ENCODE data around the gene SLC16A11.
"Not testable (repeated sequence)": the region's sequence is repeated elsewhere in the genome, so short reads cannot be mapped to it uniquely, and the experiment has no call there.

The SLC16A11 gene

DNA sequence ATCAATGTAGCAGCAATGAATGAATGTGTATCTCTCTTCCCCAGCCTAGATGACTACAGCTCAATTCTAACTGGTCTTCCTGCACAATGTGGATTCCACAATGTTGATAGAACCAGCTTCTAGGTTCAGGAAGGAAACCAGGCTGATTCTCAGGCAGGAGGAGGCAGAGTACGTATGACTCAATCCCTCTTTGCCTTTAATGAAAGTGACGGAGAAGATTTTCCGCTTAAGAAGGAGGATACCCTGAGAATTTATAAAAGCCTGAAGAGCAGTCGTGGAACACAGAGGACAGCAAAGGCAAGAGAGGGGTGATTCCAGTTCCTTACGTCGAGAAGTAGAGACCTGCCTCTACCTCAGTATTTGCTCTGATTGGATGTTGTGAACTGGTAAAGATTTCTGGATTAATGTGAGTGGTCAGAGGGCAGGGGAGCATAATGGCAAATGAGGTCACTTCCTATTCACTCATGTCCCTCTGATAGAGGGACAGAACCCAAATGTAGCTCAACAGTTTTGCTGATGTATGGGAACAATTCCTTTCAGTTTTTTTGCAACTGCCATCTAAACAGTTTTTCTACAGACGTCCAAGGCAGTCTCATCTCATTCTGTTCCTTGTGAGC lies 15.0 kb upstream of the SLC16A11 start:
- DNase-seq (ENCODE audit: low spot score), result no peak

DNA sequence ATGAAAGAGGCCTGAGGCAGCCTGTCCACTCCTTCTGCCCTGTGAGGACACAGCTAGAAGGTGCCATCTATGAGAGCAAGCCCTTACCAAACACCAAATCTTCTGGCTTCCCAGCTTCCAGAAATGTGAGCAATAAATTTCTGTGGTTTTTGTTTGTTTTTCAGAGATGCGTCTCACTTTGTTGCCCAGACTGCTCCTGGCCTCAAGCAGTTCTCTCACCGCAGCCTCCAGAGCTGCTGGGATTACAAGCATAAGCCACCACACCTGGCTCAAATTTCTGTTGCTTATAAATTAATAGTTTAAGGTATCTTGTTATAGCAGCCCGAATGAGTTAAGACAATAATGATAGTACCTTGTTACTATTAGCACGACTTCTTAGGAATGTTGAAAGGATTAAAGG lies 12.5 kb upstream of the SLC16A11 start:
- no peak for DNase-seq (ENCODE audit: low spot score)

DNA sequence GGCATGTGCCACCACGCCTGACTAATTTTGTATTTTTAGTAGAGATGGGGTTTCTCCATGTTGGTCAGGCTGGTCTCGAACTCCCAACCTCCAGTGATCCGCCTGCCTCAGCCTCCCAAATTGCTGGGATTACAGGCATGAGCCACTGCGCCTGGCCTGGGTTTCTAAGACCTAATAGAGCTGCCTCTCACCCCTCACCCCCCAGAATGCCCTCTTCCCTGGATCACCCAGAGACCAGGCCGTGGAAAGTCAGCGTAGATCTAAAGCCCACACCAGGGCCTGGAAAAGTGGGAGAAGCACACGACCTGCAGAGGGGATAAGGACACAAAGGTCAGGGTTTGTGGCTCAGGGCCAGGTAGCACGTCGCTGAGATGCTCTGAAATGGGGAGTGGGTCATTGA lies 6.7 kb upstream of the SLC16A11 start:
- DNase-seq (ENCODE audit: low spot score), result not testable (repeated sequence)

DNA sequence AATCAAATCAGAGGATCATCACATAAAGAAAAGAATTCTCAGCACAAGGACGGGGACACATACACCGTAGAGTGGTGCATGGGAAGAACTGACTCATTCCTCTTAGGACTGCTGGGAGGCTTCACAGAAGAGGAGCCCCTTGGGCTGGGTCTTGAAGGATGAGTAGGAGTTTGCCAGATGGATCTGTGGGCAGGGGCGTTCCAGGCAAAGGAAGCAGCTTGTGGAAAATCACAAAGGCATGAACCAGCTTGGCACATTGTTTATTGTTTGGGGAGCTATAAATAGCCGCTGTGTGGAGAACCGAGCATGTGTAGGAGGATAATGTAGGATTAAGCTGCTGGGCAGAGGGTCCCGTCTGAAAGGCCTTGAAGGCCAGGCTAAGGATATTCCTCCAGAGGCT lies 5.1 kb upstream of the SLC16A11 start:
- DNase-seq (ENCODE audit: low spot score), result no peak

DNA sequence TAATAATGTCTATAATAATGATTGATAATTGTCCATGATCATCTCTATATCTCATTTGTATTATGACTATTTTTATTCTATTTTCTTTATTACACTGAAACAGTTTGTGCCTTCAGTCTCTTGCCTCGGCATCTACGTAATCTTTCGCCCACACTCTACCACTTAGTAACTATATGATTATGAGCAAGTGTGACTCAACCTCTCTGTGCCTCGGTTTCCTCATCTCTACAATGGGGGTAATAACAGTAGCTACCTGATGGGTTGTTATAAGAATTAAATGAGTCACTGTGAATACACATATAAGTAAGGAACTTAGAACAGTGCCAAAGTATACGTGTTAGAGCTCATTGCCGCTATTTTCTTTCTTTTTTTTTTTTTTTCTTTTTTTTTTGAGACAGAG lies 3.7 kb upstream of the SLC16A11 start:
- no peak for DNase-seq (ENCODE audit: low spot score)

DNA sequence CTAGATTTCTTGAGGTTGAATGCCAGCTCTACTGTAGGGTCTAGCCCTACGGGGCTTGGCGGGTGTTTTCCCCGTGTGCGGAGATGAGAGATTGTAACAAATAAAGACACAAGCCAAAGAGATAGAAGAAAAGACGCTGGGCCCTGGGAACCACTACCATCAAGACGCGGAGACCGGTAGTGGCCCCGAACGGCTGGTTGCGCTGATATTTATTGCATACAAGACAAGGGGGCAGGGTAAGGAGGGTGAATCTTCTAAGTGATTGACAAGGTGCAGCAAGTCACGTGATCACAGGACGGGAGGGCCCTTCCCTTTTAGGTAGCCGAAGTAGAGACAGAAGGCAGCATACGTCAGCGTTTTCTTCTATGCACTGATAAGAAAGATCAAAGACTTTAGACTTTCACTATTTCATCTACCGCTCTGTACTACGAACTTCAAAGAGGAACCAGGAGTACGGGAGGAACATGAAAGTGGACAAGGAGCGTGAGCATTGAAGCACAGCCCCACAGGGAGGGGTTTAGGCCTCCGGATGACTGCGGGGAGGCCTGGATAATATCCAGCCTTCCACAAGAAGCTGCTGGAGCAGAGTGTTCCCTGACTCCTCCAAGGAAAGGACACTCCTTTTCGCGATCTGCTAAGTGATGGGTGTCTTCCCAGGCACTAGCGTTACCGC lies 3.0 kb upstream of the SLC16A11 start:
- DNase-seq (ENCODE audit: low spot score), result not testable (repeated sequence)

DNA sequence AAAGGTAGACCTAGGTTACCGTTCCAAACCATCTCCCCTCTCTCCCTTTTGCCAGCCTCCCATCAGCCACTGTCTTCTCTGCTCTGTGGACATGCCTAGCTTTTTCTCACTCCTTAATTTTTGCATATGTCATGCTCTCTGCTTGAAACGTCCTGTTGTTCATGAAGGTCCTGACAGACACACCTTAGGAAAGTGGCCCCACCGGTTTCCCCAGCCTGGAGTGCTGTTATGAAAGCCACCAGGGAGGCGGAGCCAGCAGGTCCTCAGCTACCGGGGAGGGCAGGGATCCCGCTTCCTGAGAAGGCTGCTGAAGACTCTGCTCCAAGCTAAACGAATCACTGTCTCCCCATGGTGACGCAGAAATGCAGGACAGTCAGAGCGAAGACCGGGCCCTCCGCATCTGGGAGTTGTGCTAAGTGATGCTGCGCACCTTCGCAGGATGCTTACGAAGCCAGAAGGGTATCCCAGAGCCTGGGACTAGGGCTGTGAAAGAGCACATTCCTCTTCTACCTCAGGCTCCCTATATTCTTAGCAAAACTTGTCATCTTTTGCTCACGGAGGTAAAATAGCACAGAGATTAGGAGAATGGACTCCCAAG lies 2.3 kb upstream of the SLC16A11 start:
- no peak for DNase-seq (ENCODE audit: low spot score)

DNA sequence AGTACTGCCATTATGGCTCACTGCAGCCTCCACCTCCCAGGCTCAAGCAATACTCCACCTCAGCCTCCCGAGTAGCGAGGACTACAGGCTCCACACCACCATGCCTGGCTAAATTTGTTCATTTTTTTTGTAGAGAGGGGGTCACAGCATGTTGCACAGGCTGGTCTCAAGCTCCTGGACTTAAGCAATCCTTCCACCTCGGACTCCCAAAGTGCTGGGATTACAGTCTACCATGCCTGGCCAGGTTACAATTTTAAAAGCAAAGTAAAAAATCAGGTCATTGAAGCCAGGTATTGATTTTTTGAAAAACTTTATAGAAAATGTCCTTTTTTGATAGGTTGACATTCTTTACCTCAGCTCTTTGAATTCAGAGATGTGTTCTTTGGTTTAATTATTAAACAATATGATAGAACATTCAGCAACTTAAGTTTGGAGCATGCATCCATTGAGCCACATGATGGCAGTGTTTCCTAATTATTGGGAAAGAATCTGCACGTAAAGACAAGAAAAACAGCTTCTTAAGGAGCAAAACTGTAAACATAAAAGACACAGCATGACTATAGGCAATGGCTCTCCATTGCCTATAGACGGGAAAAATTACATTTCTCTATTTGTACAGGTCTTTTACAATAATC lies 1.7 kb upstream of the SLC16A11 start:
- DNase-seq (ENCODE audit: low spot score), result peak; percentile 62

DNA sequence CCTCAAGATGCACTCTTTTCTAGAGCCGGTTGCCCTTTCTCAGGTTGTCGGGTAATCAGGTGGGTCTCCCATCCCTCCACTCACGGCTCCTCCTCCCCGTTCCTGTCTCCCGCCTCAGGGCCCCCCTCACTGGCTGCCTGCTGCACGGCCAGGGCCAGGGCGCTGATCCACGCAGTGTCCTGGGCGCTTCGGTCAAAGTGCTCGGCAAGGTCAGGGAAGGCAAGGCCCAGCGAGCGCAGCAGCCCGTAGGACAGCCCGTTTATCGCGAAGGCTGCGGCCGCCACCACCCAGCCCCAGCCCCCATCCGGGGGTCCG lies 753 bp downstream of the SLC16A11 start:
- DNase-seq (ENCODE audit: low spot score), result no peak

DNA sequence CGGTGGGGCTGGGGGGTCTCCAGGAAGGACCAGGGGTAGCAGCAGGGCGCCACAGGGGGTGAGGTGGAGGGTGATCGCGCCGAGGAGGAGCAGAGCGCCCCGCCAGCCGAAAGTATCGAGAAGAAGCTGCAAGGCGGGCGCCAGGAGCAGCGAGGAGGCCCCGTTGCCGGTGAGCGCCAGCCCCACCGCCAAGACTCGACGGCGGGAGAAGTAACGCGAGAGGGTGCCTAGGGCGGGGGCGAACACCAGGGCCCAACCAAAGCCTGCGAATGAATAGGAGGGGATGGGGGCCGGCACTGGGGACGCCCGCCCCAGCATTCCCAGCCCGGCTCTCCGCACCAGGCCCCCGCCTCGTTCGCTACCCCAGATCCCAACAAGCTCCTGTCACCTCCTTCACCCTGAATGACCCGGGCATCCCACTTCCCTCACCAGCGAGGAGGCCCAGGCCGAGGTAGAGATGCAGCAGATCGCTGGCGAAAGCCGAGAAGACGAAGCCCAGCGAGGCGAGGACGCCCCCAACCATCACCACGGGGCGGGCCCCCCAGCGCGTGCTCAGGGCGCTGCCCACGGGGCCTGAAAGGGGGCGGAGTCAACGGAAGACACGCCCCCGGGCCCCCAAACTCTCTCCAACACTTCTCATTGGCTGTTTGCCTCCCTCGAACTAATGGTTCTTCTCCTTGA lies 1.3 kb downstream of the SLC16A11 start:
- DNase-seq (ENCODE audit: low spot score), result no peak

DNA sequence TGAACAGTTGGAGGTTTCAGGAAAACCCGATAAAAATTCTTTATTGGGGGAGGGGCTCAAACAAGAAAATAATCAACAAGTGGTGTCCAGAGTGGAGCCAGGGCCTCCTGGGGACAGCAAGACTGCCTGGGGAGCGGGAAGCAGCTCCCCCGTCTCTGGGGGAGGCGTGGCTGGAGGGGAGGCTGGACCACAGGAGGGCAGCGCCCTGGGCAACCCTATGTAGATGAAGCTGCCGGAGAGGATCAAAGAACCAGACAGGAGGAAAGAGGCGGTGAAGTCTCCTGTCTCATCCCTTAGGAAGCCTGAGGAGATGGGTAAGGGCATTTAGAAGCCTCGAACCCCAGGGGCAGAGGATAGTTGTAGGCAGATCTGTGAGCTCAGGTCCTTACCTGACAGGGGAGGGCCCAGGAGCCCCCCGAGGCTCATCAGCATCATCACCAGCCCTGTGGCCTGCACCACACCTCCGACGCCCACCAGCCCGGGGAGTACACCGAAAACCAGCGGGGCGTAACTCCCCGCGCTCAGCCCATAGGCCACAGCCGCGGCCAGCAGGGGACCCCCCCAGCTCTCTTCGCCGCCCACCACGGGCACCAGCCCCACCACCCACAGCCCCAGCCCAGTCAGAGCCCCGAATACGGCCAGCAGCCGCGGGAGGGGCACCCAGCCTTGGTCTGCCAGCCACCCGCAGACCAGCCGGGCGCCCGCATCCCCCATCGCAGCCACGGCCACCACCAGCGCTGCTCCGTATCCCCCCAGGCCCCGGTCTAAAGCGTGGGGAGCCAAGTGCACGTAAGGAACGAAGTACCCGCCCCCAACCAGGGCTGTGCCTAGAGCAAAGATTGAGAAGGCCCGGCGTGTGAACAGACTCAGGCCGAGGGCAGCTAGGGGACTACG lies 2.0 kb downstream of the SLC16A11 start:
- DNase-seq (ENCODE audit: low spot score), result no peak

DNA sequence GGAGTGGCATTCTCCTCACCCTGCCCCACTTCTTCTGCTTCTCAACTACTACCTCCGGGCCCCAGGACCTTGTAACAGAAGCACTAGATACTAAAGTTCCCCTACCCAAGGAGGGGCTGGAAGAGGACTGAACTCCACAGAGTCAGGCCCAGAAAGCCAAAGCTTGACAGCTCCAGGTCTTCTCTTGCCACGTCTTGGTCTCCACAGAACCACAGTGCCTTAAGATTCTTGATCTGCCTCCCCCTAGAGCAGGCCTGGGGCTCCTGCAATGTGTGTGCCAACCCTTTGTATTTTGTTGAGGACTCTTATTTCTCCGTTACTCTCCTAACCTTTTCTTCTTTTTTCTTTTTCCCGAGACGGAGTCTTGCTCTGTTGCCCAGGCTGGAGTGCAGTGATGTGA lies 4.1 kb downstream of the SLC16A11 start:
- no peak for DNase-seq (ENCODE audit: low spot score)

DNA sequence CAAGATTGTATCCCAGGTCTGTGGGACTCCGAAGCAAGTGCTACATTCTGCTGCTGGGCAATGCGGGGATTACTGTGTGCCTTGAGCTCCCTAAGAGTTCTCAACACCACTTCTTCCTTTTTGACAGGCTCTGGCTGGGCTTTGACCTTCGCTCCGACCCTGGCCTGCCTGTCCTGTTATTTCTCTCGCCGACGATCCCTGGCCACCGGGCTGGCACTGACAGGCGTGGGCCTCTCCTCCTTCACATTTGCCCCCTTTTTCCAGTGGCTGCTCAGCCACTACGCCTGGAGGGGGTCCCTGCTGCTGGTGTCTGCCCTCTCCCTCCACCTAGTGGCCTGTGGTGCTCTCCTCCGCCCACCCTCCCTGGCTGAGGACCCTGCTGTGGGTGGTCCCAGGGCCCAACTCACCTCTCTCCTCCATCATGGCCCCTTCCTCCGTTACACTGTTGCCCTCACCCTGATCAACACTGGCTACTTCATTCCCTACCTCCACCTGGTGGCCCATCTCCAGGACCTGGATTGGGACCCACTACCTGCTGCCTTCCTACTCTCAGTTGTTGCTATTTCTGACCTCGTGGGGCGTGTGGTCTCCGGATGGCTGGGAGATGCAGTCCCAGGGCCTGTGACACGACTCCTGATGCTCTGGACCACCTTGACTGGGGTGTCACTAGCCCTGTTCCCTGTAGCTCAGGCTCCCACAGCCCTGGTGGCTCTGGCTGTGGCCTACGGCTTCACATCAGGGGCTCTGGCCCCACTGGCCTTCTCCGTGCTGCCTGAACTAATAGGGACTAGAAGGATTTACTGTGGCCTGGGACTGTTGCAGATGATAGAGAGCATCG lies 5.6 kb downstream of the SLC16A11 start:
- DNase-seq (ENCODE audit: low spot score), result no peak

DNA sequence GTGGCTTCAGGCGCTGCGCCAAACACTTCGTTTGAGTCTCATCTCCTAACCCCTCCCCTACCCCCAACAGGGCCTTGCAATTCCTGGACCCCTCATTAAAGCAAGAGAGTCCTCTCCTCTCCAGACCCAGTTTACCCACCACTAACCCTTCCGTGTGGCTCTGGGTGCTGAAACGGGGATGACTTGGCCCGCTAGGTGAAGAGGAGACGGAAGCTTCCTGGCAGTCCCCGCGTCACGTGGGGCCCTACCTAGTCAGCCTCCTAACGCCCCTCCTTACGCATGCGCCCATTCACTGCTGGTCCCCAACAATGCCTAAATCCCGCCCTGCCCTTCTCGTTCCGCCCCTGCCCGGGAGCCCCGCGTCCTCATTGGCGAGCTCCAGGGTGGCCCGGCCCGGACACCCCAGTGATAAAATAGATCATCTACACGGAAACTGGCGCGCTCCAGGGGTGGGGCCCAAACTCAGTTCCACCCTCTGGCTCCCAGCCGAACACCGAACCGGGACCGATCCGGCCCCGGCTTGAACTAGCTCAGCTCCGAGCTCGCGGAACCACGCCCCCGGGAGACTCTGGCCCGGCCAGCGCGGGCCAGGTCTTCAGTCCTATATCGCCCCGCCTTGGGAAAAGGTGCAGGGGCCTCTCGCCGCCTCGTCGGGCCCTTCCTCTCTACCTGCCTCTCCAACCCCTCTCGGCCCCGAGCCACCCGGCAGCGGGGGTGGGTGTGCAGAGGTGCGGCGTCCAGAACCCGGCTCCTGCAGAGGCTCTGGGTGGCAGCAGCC lies 8.1 kb downstream of the SLC16A11 start, which contains the start of gene SLC16A13:
Gene SLC16A13, plus strand, starts transcription at position 425 of the 778 bp plus-strand sequence. CDS start 368 bp downstream, outside the sequence.
- DNase-seq (ENCODE audit: low spot score), result peak; percentile 100

DNA sequence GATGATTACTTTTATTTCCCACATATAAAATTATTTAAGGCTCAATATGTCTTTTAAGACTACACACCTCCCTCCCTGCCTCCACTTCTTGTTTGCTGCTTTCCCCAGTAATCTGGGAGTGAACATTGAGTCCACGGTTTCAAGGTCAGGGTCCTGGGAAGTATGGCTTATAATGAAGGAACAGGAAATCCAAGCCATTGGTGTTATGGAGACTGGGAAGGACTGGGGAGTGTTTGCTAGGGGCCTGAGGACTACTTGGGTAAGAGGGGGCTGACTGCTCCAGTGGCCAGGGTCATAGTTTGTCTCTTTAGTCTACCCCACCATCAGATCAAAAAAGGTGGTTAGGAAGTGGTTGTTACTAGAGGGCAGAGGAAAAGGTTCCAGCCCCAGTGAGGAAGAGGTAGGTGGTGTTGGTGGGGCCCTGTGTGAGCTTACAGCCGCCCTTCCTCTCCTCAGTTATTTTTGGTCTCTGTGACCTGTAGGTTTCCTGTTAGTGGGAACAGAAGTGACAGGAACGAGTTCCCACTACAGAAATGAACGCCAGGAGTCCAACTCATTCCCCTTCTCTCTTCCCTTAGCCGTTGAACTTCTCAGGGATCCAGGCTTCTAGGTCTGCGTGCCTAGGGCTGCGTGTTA lies 8.8 kb downstream of the SLC16A11 start:
- no peak for DNase-seq (ENCODE audit: low spot score)

DNA sequence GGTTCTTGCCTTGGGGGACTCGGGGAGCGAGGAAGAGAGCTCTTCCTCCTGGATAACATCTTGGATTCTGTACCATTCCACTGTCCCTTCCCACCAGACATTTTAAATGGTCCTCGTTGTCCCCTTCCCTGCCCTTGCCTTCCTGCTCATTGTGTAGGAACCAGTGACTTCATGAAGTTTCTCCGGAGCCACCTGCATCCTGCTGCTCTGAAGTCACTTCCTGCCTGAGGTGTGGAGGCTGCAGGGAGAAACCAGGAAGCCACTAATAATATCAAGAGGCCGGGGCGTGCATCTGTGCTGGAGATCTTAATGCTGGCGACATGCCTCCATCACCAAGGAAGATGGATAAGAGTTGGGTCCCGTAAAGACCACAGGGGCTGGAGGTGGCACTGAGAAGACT lies 14.2 kb downstream of the SLC16A11 start:
- DNase-seq (ENCODE audit: low spot score), result no peak

DNA sequence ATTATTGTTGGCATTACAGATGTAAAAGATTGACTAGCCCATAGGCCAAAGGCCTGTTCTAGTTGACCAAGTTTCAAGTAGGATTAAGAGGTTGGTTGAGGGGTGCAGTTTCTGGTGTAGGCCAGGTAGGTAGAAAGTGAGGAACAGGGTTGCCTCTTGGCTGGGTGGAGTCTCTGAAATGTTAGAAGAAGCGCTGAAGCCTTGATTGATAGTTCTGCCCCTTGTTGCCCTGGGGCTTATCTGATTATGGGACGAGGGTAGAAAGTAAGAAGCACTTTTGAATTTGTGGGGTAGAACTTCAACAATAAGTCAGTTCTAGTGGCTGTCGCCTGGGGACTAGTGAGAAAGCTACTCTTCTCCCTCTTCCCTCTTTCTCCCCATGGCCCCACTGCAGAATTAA lies 14.8 kb downstream of the SLC16A11 start:
- DNase-seq (ENCODE audit: low spot score), result no peak

DNA sequence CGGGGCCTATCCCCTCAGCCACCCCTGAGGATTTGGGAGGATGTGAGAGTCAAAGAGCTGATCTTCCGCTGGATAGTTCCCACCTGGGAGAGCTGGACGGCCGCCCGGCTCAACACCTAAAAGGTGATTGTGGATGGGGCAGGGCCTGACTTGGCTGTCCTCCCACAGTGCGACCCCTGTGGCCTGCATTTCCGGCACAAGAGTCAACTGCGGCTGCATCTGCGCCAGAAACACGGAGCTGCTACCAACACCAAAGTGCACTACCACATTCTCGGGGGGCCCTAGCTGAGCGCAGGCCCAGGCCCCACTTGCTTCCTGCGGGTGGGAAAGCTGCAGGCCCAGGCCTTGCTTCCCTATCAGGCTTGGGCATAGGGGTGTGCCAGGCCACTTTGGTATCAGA lies 16.6 kb downstream of the SLC16A11 start:
- DNase-seq (ENCODE audit: low spot score), result no peak

DNA sequence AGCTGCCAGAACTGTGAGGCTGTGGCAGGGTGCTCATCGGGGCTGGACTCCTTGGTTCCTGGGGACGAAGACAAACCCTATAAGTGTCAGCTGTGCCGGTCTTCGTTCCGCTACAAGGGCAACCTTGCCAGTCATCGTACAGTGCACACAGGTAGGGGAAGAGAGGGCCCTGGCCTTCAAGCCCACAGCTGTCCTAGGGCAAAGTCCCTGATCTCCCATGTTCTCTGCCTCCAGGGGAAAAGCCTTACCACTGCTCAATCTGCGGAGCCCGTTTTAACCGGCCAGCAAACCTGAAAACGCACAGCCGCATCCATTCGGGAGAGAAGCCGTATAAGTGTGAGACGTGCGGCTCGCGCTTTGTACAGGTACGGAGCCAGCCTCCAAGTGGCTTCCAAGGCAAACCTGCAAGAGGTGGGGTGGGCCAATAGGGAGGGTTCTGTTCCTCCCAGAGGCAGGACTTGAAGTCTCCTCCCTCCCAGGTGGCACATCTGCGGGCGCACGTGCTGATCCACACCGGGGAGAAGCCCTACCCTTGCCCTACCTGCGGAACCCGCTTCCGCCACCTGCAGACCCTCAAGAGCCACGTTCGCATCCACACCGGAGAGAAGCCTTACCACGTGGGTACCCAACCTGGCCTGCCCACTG lies 17.3 kb downstream of the SLC16A11 start:
- no peak for DNase-seq (ENCODE audit: low spot score)
